GM10248 (cell line): ENCODE results near the gene BUB3.

ENCODE experiments used
- CTCF ChIA-PET: fragments of 300-600 bp; sonication (Branson Sonifier 250); formaldehyde crosslinking; extraction: SDS; loops from one replicate; lab custom pipeline; 2021; ENCODE audit warnings: antibody characterized with exemption; lab: Yijun Ruan, JAX
- POLR2A ChIA-PET: fragments of 350-650 bp; sonication (Branson Sonifier 250); formaldehyde crosslinking; extraction: SDS; loops from one replicate; lab custom pipeline; 2020; ENCODE audit warnings: antibody characterized with exemption; lab: Yijun Ruan, JAX
- DNase-seq: peaks from one replicate; pipeline ENCODE4 v3.0.0; 2012; ENCODE audit errors: extremely low spot score
- TF ChIP-seq, protein P1 (sequence below): IDR thresholded peaks from 2 replicates; pipeline ENCODE4 v1.5.1; 2012; ENCODE audit warnings: mild to moderate bottlenecking, low read depth; ENCODE audit errors: extremely low read depth, missing control alignments, control extremely low read depth

Gene BUB3

DNA sequence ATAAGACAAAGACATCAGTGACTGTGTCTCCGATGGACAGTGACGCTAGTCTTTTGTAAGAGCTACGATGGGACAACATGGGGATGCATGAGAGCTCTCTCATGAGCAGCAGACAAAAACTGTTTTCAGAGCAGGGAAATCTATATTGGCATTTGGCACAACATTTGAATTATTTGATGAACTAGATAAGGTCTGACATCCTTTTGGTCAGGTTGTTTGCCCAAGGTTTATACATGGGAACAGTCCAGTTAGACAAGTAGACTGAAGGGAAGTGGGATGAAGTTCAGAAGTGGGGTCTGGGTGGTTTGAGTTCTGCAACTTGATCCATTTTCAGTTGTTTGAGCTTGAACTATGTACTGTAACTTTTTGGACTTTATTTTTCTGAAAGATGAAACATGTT lies 50.8 kb downstream of the BUB3 start:
- TF ChIP-seq, protein P1, sequence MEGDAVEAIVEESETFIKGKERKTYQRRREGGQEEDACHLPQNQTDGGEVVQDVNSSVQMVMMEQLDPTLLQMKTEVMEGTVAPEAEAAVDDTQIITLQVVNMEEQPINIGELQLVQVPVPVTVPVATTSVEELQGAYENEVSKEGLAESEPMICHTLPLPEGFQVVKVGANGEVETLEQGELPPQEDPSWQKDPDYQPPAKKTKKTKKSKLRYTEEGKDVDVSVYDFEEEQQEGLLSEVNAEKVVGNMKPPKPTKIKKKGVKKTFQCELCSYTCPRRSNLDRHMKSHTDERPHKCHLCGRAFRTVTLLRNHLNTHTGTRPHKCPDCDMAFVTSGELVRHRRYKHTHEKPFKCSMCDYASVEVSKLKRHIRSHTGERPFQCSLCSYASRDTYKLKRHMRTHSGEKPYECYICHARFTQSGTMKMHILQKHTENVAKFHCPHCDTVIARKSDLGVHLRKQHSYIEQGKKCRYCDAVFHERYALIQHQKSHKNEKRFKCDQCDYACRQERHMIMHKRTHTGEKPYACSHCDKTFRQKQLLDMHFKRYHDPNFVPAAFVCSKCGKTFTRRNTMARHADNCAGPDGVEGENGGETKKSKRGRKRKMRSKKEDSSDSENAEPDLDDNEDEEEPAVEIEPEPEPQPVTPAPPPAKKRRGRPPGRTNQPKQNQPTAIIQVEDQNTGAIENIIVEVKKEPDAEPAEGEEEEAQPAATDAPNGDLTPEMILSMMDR = no peak
- POLR2A ChIA-PET = no interaction called here
- DNase-seq = no peak
- CTCF ChIA-PET = no interaction called here

DNA sequence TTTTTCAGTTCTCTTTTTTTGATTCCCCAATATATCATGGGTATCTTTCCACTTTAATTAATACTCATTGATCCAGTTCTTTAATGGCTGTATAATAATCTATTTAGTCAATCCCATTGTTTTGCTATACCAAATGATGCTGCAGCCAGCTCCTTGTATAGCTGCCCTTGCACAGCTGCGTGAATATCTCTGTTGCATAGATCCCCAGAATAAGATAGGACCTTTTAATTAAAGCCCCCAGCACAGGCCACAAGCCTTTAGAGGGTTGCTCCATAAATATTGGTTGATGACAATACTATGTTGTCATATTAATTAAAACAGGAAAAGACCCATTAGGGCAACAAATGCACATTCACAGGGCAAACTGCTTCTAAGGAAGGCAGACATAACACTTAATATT lies 57.9 kb downstream of the BUB3 start:
- TF ChIP-seq, protein P1 = no peak
- ChIA-PET POLR2A (no interaction called here), CTCF (interaction anchor here (1.0 to 4.4 kb wide), 2 partner anchors 11 to 21 kb away, joined by 3 to 12 read pairs; no protein-coding TSS in a partner anchor)
- DNase-seq = no peak

DNA sequence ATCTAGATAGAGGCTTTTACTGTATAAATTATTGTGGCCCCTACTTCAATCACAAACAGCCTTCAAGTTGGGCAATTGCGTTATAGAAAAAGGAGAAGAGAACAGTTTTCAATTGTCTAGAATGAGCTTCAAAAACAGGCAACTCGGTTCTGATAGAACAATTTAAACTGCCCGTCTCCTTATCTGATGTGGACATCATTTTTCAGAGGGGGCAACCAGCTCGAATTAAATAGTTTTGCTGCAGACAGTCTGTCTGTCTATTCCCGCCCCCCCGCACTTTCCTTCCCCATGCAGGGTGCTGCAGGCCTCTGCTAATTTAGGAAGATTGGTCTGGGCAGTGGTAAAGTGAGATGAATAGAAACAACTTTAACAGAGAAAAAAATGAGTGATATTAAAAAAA lies 58.4 kb downstream of the BUB3 start:
- no peak for DNase-seq
- POLR2A ChIA-PET = no interaction called here
- CTCF ChIA-PET = interaction anchor here (1.0 to 4.4 kb wide), 2 partner anchors 12 to 22 kb away, joined by 3 to 12 read pairs; no protein-coding TSS in a partner anchor
- TF ChIP-seq, protein P1 = no peak

DNA sequence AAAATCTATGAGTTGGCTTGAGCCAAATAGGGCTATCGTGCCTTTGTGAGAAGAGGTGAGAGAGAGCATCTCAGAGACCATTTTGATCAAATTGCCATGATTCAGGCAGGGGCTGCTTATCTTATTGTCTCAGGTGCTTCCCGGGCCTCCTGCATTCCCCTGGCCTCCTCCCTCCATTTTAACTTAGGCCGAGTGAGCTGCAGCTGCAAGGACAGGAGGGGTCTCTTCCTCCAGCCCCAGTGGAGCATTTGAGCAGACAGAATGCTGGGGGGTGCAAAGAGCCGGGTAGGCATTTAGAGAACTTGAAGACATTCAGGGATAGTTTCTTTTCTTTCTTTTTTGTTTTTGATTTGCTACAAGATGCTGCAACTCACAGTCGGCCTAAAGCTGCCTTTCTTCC lies 59.0 kb downstream of the BUB3 start:
- ChIA-PET POLR2A (no interaction called here), CTCF (interaction anchor here (1.0 to 4.4 kb wide), 2 partner anchors 12 to 23 kb away, joined by 3 to 12 read pairs; no protein-coding TSS in a partner anchor)
- DNase-seq = no peak
- TF ChIP-seq, protein P1 = no peak
